Subcutaneous adipose tissue (tissue), 4 donors: ENCODE data around the gene RAPGEF4. TPM values are rescaled to one million over a fixed set of nuclear protein-coding genes. Genes with fewer than 3 reads are reported as not detected.

Source experiments
- CTCF ChIP-seq: fragments of 450-650 bp; IDR thresholded peaks from one replicate; pipeline ENCODE4 v1.5.1; 2016; ENCODE audit warnings: low read depth, mild to moderate bottlenecking, control low read depth, antibody characterized with exemption, moderate library complexity
- total RNA-seq, 4 donors: library from RNA; depleted of rRNA; stranded (reverse); fragments of >200 nt; gene quantifications; one replicate each; pipeline ENCODE4 v1.1.0, GENCODE V29; 2016

RAPGEF4 gene
- total RNA-seq, 4 donors from 2014 or later, result 7.0 to 15.0 (median 11.2) TPM

GRCh38 chr2:172993139-172993538 lies 257.5 kb downstream of the RAPGEF4 start:
- no peak for TF ChIP-seq CTCF

- no peak for TF ChIP-seq CTCF
Measured at GRCh38 chr2:172993931-172994717, 258.5 kb downstream of the RAPGEF4 start.

GRCh38 chr2:172994864-172995263 lies 259.2 kb downstream of the RAPGEF4 start:
- TF ChIP-seq CTCF, result no peak

GRCh38 chr2:172995323-172996244 lies 259.9 kb downstream of the RAPGEF4 start:
- no peak for TF ChIP-seq CTCF

- no peak for TF ChIP-seq CTCF
Measured at GRCh38 chr2:172996387-172996961, 260.8 kb downstream of the RAPGEF4 start.

- TF ChIP-seq CTCF, result no peak
Measured at GRCh38 chr2:172997031-172997430, 261.4 kb downstream of the RAPGEF4 start.
